Nephron progenitor cell (in vitro differentiated cells): ENCODE results near the gene C3orf18.
A peak's percentile ranks its signal among the peaks of the same experiment; 100 is the strongest.

Experiments used
- DNase-seq: peaks from one replicate; pipeline ENCODE4 v3.0.0; 2021
- H3K27ac Mint-ChIP-seq: 2 replicates; pipeline ENCODE4 v1.8.0; 2021; ENCODE audit warnings: mild to moderate bottlenecking, moderate library complexity, mixed read lengths
- H3K27me3 Mint-ChIP-seq: 2 replicates; pipeline ENCODE4 v1.8.0; 2021; ENCODE audit warnings: mild to moderate bottlenecking, low read depth, mixed read lengths; ENCODE audit not compliant: poor library complexity
- H3K36me3 Mint-ChIP-seq: 2 replicates; pipeline ENCODE4 v1.8.0; 2021; ENCODE audit warnings: low read depth, mixed read lengths
- H3K4me1 Mint-ChIP-seq: 2 replicates; pipeline ENCODE4 v1.8.0; 2021; ENCODE audit warnings: mixed read lengths
- H3K4me3 Mint-ChIP-seq: 2 replicates; pipeline ENCODE4 v1.8.0; 2021; ENCODE audit warnings: mild to moderate bottlenecking, moderate library complexity, mixed read lengths
- H3K9me3 Mint-ChIP-seq: 2 replicates; pipeline ENCODE4 v1.8.0; 2021; ENCODE audit warnings: mild to moderate bottlenecking, moderate library complexity, mixed read lengths
- TF ChIP-seq, protein P1 (sequence below): fragments of 200-600 bp; sonication (generic); IDR thresholded peaks from 2 replicates; pipeline ENCODE4 v1.5.0; 2021; ENCODE audit warnings: antibody characterized with exemption

Gene C3orf18

DNA sequence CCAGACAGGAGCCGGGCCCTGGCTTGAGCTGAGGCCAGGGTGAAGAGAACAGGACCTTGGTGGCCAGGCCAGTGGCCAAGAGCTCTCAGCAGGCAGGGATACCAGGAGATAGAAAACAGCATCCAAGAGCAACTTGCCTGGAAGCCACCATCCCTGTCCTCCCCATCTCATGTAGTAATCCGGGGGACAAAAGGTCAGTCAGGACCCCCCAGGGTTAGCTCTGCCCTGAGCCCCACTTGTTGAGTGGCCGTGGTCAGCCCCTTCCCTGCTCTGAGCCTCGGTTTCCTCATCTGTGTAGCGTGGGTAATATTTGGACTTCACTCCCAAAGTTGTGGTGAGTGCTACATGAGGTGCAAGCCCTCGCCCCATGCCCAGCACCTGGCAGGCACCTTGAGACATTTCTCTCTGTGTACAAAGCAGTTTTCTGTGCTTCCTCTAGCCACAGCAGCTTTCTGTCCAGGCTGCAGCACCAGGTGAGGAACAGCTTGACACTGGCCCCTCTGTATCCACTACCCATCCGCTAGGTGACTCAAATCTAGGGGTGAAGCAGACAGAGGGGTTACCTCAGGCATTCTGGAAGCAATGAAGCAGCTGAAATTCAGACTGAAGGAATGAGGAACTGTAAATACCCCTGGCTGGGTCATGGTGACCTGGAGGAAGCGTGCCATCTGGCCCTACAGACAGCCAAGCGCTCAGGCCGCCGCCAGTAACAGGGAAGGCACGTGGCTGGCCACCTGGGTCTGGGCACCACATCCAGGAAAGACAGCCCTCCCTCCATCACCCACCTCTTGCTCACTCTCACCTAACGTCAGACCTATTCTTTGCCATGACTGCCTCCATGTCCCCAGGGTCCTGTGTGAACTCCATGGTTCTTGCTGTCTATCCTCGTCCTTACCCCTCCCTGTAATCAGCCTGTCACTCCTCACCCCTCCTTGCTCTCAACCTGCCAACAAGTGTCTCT lies 37.4 kb upstream of the C3orf18 start:
- H3K4me3 Mint-ChIP-seq: no peak overlapping the region
- H3K9me3 Mint-ChIP-seq: no peaks in the 10 kb centered on the region
- peaks cover 34% of the 10 kb centered on the region for H3K4me1 Mint-ChIP-seq
- H3K27me3 Mint-ChIP-seq: peaks cover 14% of the 10 kb centered on the region
- no peaks in the 10 kb centered on the region for H3K36me3 Mint-ChIP-seq
- no peak for DNase-seq
- H3K27ac Mint-ChIP-seq: peak overlapping the region; percentile 69
- TF ChIP-seq, protein P1, sequence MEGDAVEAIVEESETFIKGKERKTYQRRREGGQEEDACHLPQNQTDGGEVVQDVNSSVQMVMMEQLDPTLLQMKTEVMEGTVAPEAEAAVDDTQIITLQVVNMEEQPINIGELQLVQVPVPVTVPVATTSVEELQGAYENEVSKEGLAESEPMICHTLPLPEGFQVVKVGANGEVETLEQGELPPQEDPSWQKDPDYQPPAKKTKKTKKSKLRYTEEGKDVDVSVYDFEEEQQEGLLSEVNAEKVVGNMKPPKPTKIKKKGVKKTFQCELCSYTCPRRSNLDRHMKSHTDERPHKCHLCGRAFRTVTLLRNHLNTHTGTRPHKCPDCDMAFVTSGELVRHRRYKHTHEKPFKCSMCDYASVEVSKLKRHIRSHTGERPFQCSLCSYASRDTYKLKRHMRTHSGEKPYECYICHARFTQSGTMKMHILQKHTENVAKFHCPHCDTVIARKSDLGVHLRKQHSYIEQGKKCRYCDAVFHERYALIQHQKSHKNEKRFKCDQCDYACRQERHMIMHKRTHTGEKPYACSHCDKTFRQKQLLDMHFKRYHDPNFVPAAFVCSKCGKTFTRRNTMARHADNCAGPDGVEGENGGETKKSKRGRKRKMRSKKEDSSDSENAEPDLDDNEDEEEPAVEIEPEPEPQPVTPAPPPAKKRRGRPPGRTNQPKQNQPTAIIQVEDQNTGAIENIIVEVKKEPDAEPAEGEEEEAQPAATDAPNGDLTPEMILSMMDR: no peak

DNA sequence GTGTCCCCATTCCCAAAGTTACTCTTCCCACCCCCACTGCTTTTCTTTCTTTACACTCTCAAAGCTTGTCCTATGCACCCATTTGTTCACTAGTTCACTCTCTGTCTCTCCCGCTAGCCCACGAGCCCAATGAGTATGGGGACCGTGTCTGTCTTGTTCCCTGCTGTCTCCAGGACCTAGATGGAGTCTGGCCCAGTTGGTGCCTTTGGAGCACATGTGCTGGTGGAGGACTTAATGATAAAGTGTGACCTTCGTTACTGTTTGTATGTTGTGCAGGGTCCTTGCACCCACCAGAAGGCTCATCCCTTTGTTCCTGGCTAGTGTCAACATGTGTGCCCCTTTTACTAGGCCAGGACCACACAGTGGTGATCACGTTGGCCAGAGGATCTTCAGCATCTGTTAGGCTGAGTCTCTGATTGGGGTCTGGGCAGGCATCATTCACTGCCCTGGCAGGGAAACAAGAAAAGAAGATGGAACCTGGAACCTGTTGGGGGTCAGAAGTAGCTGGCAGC lies 36.6 kb upstream of the C3orf18 start:
- Mint-ChIP-seq H3K4me3 (no peak overlapping the region), H3K27ac (peak overlapping the region; percentile 9)
- DNase-seq: no peak

DNA sequence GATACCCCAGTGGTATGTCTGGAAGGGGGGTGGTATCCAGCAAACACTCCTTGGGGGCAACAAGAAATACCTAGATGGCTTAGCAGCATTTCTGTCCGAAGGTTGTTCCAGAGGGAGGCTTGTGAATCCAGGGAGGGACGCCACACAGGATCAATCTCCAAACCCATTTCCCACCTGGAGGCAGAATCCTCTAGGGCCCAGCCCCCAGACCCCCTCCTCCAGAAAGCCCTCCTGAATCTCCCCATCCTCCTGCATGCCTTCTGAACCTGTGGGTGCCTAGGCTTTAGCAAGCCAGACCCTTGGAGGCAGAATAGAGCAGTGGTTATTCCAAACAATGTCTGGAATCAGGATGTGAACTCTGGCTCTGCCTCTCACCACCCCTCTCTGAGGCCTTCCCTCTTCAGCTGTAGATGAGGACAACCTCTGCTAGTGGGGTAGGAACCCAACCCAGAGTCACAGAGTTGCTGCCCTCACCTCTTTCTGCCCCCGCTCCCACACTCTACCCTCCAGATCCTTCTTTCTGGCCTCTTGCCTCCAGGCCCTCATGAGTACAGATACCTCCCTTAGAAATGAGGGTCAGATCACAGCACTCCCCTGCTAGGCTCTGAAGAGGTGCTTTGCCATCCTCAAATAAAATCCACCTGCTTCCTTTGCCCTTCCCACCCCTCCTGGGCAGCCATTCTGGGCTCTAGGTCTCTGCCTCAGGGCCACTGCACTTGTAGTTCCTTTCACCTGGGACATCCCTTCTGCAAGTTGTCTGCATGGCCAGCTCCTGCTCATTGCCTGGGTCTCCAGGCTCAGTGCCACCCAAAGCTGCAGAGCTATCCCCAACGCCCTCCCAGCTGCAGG lies 35.9 kb upstream of the C3orf18 start:
- DNase-seq: no peak
- Mint-ChIP-seq H3K36me3 (no peaks in the 10 kb centered on the region), H3K27ac (peak overlapping the region; percentile 9), H3K9me3 (no peaks in the 10 kb centered on the region), H3K27me3 (peaks cover 5% of the 10 kb centered on the region), H3K4me1 (peaks cover 28% of the 10 kb centered on the region), H3K4me3 (no peak overlapping the region)
- TF ChIP-seq, protein P1: no peak

More for the DNA sequence above, 36.6 kb upstream of the C3orf18 start:
- TF ChIP-seq, protein P1: no peak
- H3K9me3 Mint-ChIP-seq: no peaks in the 10 kb centered on the region
- H3K4me1 Mint-ChIP-seq: peaks cover 29% of the 10 kb centered on the region
- peaks cover 7% of the 10 kb centered on the region for H3K27me3 Mint-ChIP-seq
- no peaks in the 10 kb centered on the region for H3K36me3 Mint-ChIP-seq

DNA sequence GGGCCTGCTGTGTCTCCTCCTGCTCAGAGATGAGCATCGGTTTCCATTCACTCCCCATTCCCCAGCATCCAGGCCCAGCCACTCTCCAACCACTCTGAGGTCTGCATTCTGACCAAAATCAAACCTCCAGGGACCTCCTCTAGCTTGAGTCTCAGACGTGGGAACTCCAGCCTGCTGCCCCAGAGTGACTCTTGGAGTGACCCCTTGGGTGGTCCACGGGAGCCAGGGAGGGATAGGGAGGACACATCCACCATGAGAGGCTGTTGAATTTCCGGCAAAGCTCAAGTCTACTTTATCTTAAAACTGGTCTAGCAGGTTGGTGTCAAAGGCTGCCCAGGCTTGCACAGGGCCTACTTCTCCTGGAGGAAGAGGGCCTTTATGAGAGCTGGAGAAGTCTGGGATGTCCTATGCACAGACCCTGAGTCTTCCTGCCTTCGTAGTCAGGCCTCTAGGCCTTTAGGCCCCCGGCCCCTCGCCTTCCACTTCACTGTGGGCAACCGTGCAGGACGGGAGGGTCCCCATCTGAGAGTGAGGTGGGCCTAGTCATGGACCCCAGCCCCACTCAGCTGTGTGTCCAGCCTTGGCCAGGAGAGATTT lies 35.1 kb upstream of the C3orf18 start:
- TF ChIP-seq, protein P1: no peak
- peaks cover 28% of the 10 kb centered on the region for H3K4me1 Mint-ChIP-seq
- peak overlapping the region; percentile 14 for H3K4me3 Mint-ChIP-seq
- peak overlapping the region; percentile 81 for H3K27ac Mint-ChIP-seq
- peaks cover 5% of the 10 kb centered on the region for H3K27me3 Mint-ChIP-seq
- no peaks in the 10 kb centered on the region for H3K36me3 Mint-ChIP-seq
- H3K9me3 Mint-ChIP-seq: no peaks in the 10 kb centered on the region
- DNase-seq: no peak

DNA sequence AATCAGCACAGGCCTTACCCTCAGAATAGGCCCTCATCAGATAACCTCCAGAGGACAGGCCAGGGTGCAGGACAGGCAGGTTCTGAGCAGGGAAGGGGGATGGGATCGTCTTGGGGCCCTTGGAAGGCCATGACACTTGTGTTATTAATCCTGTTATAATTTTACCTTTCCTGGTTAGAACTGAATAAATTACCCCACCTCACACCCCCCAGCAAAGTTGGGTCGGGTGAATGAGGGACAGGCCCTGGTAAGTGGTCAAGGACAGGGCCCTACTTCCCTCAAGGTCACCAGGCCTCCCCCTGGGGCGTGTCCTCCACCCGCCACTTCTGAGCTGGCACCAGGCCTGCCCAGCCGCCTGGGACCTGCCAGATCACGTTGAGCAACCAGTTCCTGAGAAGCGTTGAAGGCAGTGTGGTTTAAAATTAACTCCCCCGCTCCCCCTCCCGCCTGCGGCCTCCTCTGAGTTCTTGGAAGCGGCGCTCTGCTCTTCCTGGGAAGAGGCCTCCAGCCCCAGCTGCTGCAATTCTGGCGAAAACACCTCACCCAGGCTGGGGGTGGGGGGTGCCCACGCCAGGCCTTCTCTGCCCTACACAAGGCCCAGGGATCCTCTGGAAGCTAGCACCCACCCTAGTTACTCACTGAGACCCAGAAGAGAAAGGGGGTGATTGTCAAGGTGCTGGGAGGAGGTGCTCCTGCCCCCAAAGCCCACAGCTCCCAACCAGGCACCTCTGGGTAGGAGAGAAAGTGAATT lies 33.5 kb upstream of the C3orf18 start:
- Mint-ChIP-seq H3K9me3 (no peaks in the 10 kb centered on the region), H3K36me3 (no peaks in the 10 kb centered on the region), H3K27me3 (peaks cover 8% of the 10 kb centered on the region), H3K4me3 (no peak overlapping the region), H3K4me1 (peaks cover 28% of the 10 kb centered on the region), H3K27ac (peak overlapping the region; percentile 97)
- peak; percentile 29 for DNase-seq
- TF ChIP-seq, protein P1: no peak
